Measurements from ENCODE around the gene CFAP54.

DNA sequence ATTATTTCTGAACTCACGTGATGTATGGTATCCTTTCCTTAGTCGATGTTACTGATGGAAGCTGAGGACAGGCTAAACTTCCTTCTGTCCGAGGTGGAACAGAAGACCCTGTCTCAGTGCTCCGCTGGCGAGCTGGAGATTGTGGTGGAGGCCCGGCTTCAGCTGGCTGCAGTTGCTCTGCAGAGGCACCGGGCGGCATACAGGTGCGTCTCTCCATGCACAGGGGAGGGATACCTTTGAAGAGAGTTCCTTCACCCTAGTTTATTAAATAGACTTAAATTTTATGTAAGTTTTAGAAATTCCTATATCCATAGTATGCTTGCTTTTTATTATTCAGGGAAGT, 231.0 kb downstream of the CFAP54 start:
- TF ChIP-seq, protein P1, sequence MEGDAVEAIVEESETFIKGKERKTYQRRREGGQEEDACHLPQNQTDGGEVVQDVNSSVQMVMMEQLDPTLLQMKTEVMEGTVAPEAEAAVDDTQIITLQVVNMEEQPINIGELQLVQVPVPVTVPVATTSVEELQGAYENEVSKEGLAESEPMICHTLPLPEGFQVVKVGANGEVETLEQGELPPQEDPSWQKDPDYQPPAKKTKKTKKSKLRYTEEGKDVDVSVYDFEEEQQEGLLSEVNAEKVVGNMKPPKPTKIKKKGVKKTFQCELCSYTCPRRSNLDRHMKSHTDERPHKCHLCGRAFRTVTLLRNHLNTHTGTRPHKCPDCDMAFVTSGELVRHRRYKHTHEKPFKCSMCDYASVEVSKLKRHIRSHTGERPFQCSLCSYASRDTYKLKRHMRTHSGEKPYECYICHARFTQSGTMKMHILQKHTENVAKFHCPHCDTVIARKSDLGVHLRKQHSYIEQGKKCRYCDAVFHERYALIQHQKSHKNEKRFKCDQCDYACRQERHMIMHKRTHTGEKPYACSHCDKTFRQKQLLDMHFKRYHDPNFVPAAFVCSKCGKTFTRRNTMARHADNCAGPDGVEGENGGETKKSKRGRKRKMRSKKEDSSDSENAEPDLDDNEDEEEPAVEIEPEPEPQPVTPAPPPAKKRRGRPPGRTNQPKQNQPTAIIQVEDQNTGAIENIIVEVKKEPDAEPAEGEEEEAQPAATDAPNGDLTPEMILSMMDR (IDR thresholded peaks at IDR 0.05) = no peak
- TF ChIP-seq POLR2A (IDR thresholded peaks at IDR 0.05) = no peak
